Fibroblast of lung (primary cell): ENCODE data around the gene GPM6B. TPM values are rescaled to one million over a fixed set of nuclear protein-coding genes. Genes with fewer than 3 reads are reported as not detected.
A peak's percentile ranks its signal among the peaks of the same experiment; 100 is the strongest.

Source experiments
- DNase-seq, 2 donors: peaks; one replicate each; pipeline versions ENCODE4 v3.0.0 to v3.0.0-alpha.2; 2010; ENCODE audit warnings: low read depth in 2 of 2
- H2AFZ ChIP-seq: 2 replicates; pipeline ENCODE4 v1.5.1; 2012; ENCODE audit warnings: low read length, control low read depth, inconsistent platforms
- H3K27ac ChIP-seq: 2 replicates; pipeline ENCODE4 v1.5.1; 2011; ENCODE audit warnings: low read length, control low read depth; ENCODE audit not compliant: insufficient read depth
- H3K27me3 ChIP-seq: 2 replicates; pipeline ENCODE4 v1.5.1; 2011; ENCODE audit warnings: mild to moderate bottlenecking, low read length; ENCODE audit not compliant: control insufficient read depth, insufficient read depth
- H3K36me3 ChIP-seq: 2 replicates; pipeline ENCODE4 v1.5.1; 2011; ENCODE audit warnings: low read length; ENCODE audit not compliant: control insufficient read depth, insufficient read depth
- H3K4me1 ChIP-seq: 2 replicates; pipeline ENCODE4 v1.5.1; 2011; ENCODE audit warnings: low read length; ENCODE audit not compliant: control insufficient read depth, insufficient read depth; ENCODE audit errors: extremely low read depth
- H3K4me2 ChIP-seq: 2 replicates; pipeline ENCODE4 v1.5.1; 2011; ENCODE audit warnings: low read length, control low read depth; ENCODE audit not compliant: insufficient read depth; ENCODE audit errors: extremely low read depth
- H3K4me3 ChIP-seq, 4 experiments: fragments of 200-600 bp in 1 of 4; sonication (generic) in 1 of 4; replicated peaks in 1 of 4; 2 replicates each; pipeline ENCODE4 v1.5.1; 2011 to 2016; ENCODE audit warnings: low read length in 4 of 4, low read depth in 3 of 4, mild to moderate bottlenecking in 3 of 4, control low read depth in 2 of 4, inconsistent platforms in 1 of 4, mixed read lengths in 1 of 4; ENCODE audit not compliant: insufficient read depth in 1 of 4; ENCODE audit errors: control extremely low read depth in 1 of 4
- H3K79me2 ChIP-seq: 2 replicates; pipeline ENCODE4 v1.5.1; 2012; ENCODE audit warnings: mild to moderate bottlenecking, low read length, inconsistent platforms; ENCODE audit not compliant: control insufficient read depth, insufficient read depth
- H3K9ac ChIP-seq: 2 replicates; pipeline ENCODE4 v1.5.1; 2011; ENCODE audit warnings: mild to moderate bottlenecking, low read length, control low read depth; ENCODE audit not compliant: insufficient read depth
- H3K9me3 ChIP-seq: 2 replicates; pipeline ENCODE4 v1.5.1; 2012; ENCODE audit warnings: low read depth, low read length; ENCODE audit not compliant: control insufficient read depth, insufficient read depth
- H4K20me1 ChIP-seq: 2 replicates; pipeline ENCODE4 v1.5.1; 2011; ENCODE audit warnings: low read length; ENCODE audit not compliant: control insufficient read depth, insufficient read depth; ENCODE audit errors: extremely low read depth
- CTCF ChIP-seq, 2 donors: IDR thresholded peaks in 1 of 2; conservative IDR thresholded peaks in 1 of 2; 1 replicate in 1 of 2; 2 replicates in 1 of 2; pipeline ENCODE4 v1.5.1; 2011 to 2012; ENCODE audit warnings: low read length in 2 of 2, control low read depth in 1 of 2, inconsistent platforms in 1 of 2, low read depth in 1 of 2, mild to moderate bottlenecking in 1 of 2
- EZH2 ChIP-seq: IDR thresholded peaks from 2 replicates; pipeline ENCODE4 v1.5.1; 2012; ENCODE audit warnings: low read length, control low read depth, mild to moderate bottlenecking; ENCODE audit errors: missing control alignments
- polyA plus RNA-seq, 2 donors: library from polyadenylated mRNA; depleted of rRNA in 1 of 2; stranded (reverse) in 1 of 2; unstranded in 1 of 2; fragments of >200 nt; gene quantifications; 2 replicates each; pipeline ENCODE4 v1.2.1, GENCODE V29; 2011 to 2012; ENCODE audit warnings: missing spikeins in 1 of 2
- total RNA-seq: library from RNA; depleted of rRNA; stranded (reverse); fragments of >200 nt; gene quantifications from 2 replicates; pipeline ENCODE4 v1.2.1, GENCODE V29; 2014

Gene GPM6B
- total and polyA plus RNA-seq, 2 donors (not counting 1 experiment from before 2014, with no cell fraction given), result 0.99 to 5.2 TPM

GRCh38 chrX:13763489-13763888 lies 53.4 kb downstream of the GPM6B start:
- Histone ChIP-seq H3K9me3 (no peaks in the 10 kb centered on the region), H3K27ac (no peak overlapping the region), H3K4me2 (no peak overlapping the region)

GRCh38 chrX:13761606-13762414 lies 55.1 kb downstream of the GPM6B start:
- H3K4me2 ChIP-seq, result no peak overlapping the region
- peak in 1 of 2 donors; percentile 46 for DNase-seq

More at GRCh38 chrX:13763489-13763888, 53.4 kb downstream of the GPM6B start:
- Histone ChIP-seq H3K27me3 (no peaks in the 10 kb centered on the region), H3K4me1 (no peaks in the 10 kb centered on the region), H2AFZ (no peak overlapping the region), H3K36me3 (no peaks in the 10 kb centered on the region), H3K9ac (no peak overlapping the region), H3K79me2 (no peaks in the 10 kb centered on the region), H4K20me1 (no peaks in the 10 kb centered on the region), H3K4me3 (no peak overlapping the region)
- TF ChIP-seq EZH2, result no peak
- TF ChIP-seq CTCF (conservative IDR thresholded peaks at IDR 0.05 in 1 of 2, IDR thresholded peaks at IDR 0.05 in 1 of 2; ENCODE audit: low read depth in 1 of 2, low read length in 2 of 2), result no peak
- peak in 1 of 2 donors; percentile 38 for DNase-seq

GRCh38 chrX:13760426-13760825 lies 56.5 kb downstream of the GPM6B start:
- H3K9me3 ChIP-seq, result no peaks in the 10 kb centered on the region
- H3K79me2 ChIP-seq, result no peaks in the 10 kb centered on the region
- no peak overlapping the region for H3K4me3 ChIP-seq
- H3K4me1 ChIP-seq, result no peaks in the 10 kb centered on the region
- H2AFZ ChIP-seq, result no peak overlapping the region
- no peaks in the 10 kb centered on the region for H3K27me3 ChIP-seq
- no peak overlapping the region for H3K27ac ChIP-seq
- H3K36me3 ChIP-seq, result no peaks in the 10 kb centered on the region
- no peak overlapping the region for H3K4me2 ChIP-seq
- no peak for DNase-seq
- no peaks in the 10 kb centered on the region for H4K20me1 ChIP-seq
- H3K9ac ChIP-seq, result no peak overlapping the region
- no peak for TF ChIP-seq CTCF (conservative IDR thresholded peaks at IDR 0.05 in 1 of 2, IDR thresholded peaks at IDR 0.05 in 1 of 2; ENCODE audit: low read depth in 1 of 2, low read length in 2 of 2)
- no peak for TF ChIP-seq EZH2

More at GRCh38 chrX:13761606-13762414, 55.1 kb downstream of the GPM6B start:
- H3K4me1 ChIP-seq, result no peaks in the 10 kb centered on the region
- no peak overlapping the region for H3K9ac ChIP-seq
- no peak for TF ChIP-seq CTCF (conservative IDR thresholded peaks at IDR 0.05 in 1 of 2, IDR thresholded peaks at IDR 0.05 in 1 of 2; ENCODE audit: low read depth in 1 of 2, low read length in 2 of 2)
- no peak for TF ChIP-seq EZH2
- H3K27ac ChIP-seq, result no peak overlapping the region
- no peaks in the 10 kb centered on the region for H4K20me1 ChIP-seq
- no peaks in the 10 kb centered on the region for H3K9me3 ChIP-seq
- H3K79me2 ChIP-seq, result no peaks in the 10 kb centered on the region
- H3K27me3 ChIP-seq, result no peaks in the 10 kb centered on the region
- H3K36me3 ChIP-seq, result no peaks in the 10 kb centered on the region
- H3K4me3 ChIP-seq, result no peak overlapping the region
- no peak overlapping the region for H2AFZ ChIP-seq
